SH-SY5Y (cell line): ENCODE results near the gene TRIO.

Source experiments
- GATA2 ChIP-seq: IDR thresholded peaks from 2 replicates; pipeline ENCODE4 v1.6.1; 2011; ENCODE audit warnings: mild to moderate bottlenecking, low read depth, low read length
- GATA3 ChIP-seq: IDR thresholded peaks from 2 replicates; pipeline ENCODE4 v1.6.1; 2011; ENCODE audit warnings: low read depth, mild to moderate bottlenecking, low read length, moderate library complexity

DNA sequence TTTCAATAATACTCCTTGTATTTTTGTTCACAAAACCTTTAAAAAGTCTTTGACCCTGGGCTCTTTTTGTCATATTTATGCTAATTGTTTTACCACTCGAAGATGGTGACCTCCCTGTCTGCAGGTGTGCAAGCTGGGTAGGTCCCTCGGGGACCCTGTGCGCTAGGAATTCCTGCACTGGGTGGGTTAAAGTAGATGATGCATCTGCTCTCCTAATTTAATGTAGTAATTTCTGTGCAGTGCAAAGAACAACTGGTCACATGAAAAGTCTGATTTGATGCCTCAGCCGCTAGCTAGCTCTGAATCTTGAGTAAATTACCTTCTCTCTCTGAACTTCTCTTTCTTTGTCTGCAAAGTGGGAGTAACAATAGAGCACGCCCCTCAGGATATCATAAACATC is 299.4 kb downstream of the TRIO start:
- no peak for TF ChIP-seq GATA2
- no peak for TF ChIP-seq GATA3
